Fibroblast of lung (primary cell): Measurements from ENCODE around the gene TYSND1. TPM values are rescaled to one million over a fixed set of nuclear protein-coding genes. Genes with fewer than 3 reads are reported as not detected.

ENCODE experiments used
- DNase-seq, 2 donors: peaks; one replicate each; pipeline versions ENCODE4 v3.0.0 to v3.0.0-alpha.2; 2010; ENCODE audit warnings: low read depth in 2 of 2
- H2AFZ ChIP-seq: 2 replicates; pipeline ENCODE4 v1.5.1; 2012; ENCODE audit warnings: low read length, control low read depth, inconsistent platforms
- H3K27ac ChIP-seq: 2 replicates; pipeline ENCODE4 v1.5.1; 2011; ENCODE audit warnings: low read length, control low read depth; ENCODE audit not compliant: insufficient read depth
- H3K27me3 ChIP-seq: 2 replicates; pipeline ENCODE4 v1.5.1; 2011; ENCODE audit warnings: mild to moderate bottlenecking, low read length; ENCODE audit not compliant: control insufficient read depth, insufficient read depth
- H3K36me3 ChIP-seq: 2 replicates; pipeline ENCODE4 v1.5.1; 2011; ENCODE audit warnings: low read length; ENCODE audit not compliant: control insufficient read depth, insufficient read depth
- H3K4me1 ChIP-seq: 2 replicates; pipeline ENCODE4 v1.5.1; 2011; ENCODE audit warnings: low read length; ENCODE audit not compliant: control insufficient read depth, insufficient read depth; ENCODE audit errors: extremely low read depth
- H3K4me2 ChIP-seq: 2 replicates; pipeline ENCODE4 v1.5.1; 2011; ENCODE audit warnings: low read length, control low read depth; ENCODE audit not compliant: insufficient read depth; ENCODE audit errors: extremely low read depth
- H3K4me3 ChIP-seq, 4 experiments: fragments of 200-600 bp in 1 of 4; sonication (generic) in 1 of 4; replicated peaks in 1 of 4; 2 replicates each; pipeline ENCODE4 v1.5.1; 2011 to 2016; ENCODE audit warnings: low read length in 4 of 4, low read depth in 3 of 4, mild to moderate bottlenecking in 3 of 4, control low read depth in 2 of 4, inconsistent platforms in 1 of 4, mixed read lengths in 1 of 4; ENCODE audit not compliant: insufficient read depth in 1 of 4; ENCODE audit errors: control extremely low read depth in 1 of 4
- H3K79me2 ChIP-seq: 2 replicates; pipeline ENCODE4 v1.5.1; 2012; ENCODE audit warnings: mild to moderate bottlenecking, low read length, inconsistent platforms; ENCODE audit not compliant: control insufficient read depth, insufficient read depth
- H3K9ac ChIP-seq: 2 replicates; pipeline ENCODE4 v1.5.1; 2011; ENCODE audit warnings: mild to moderate bottlenecking, low read length, control low read depth; ENCODE audit not compliant: insufficient read depth
- H3K9me3 ChIP-seq: 2 replicates; pipeline ENCODE4 v1.5.1; 2012; ENCODE audit warnings: low read depth, low read length; ENCODE audit not compliant: control insufficient read depth, insufficient read depth
- H4K20me1 ChIP-seq: 2 replicates; pipeline ENCODE4 v1.5.1; 2011; ENCODE audit warnings: low read length; ENCODE audit not compliant: control insufficient read depth, insufficient read depth; ENCODE audit errors: extremely low read depth
- CTCF ChIP-seq, 2 donors: IDR thresholded peaks in 1 of 2; conservative IDR thresholded peaks in 1 of 2; 1 replicate in 1 of 2; 2 replicates in 1 of 2; pipeline ENCODE4 v1.5.1; 2011 to 2012; ENCODE audit warnings: low read length in 2 of 2, control low read depth in 1 of 2, inconsistent platforms in 1 of 2, low read depth in 1 of 2, mild to moderate bottlenecking in 1 of 2
- EZH2 ChIP-seq: IDR thresholded peaks from 2 replicates; pipeline ENCODE4 v1.5.1; 2012; ENCODE audit warnings: low read length, control low read depth, mild to moderate bottlenecking; ENCODE audit errors: missing control alignments
- polyA plus RNA-seq, 2 donors: library from polyadenylated mRNA; depleted of rRNA in 1 of 2; stranded (reverse) in 1 of 2; unstranded in 1 of 2; fragments of >200 nt; gene quantifications; 2 replicates each; pipeline ENCODE4 v1.2.1, GENCODE V29; 2011 to 2012; ENCODE audit warnings: missing spikeins in 1 of 2
- total RNA-seq: library from RNA; depleted of rRNA; stranded (reverse); fragments of >200 nt; gene quantifications from 2 replicates; pipeline ENCODE4 v1.2.1, GENCODE V29; 2014

TYSND1 gene
- total and polyA plus RNA-seq, 2 donors (not counting 1 experiment from before 2014, with no cell fraction given) = 2.4 to 15.5 TPM

GRCh38 chr10:70192326-70192968 is 45.9 kb upstream of the TYSND1 start:
- Histone ChIP-seq H3K9me3 (no peaks in the 10 kb centered on the region), H3K27ac (peak overlapping the region; percentile 53), H3K79me2 (no peaks in the 10 kb centered on the region), H3K9ac (no peak overlapping the region), H3K27me3 (no peaks in the 10 kb centered on the region), H4K20me1 (no peaks in the 10 kb centered on the region), H2AFZ (no peak overlapping the region), H3K4me3 (no peak overlapping the region), H3K4me1 (peaks cover 29% of the 10 kb centered on the region), H3K36me3 (peaks cover 2% of the 10 kb centered on the region), H3K4me2 (peak overlapping the region; percentile 28)
- TF ChIP-seq CTCF (conservative IDR thresholded peaks at IDR 0.05 in 1 of 2, IDR thresholded peaks at IDR 0.05 in 1 of 2; ENCODE audit: low read depth in 1 of 2, low read length in 2 of 2) (no peak), EZH2 (no peak)
- DNase-seq = peak in 1 of 2 donors; percentile 82

GRCh38 chr10:70191972-70192305 is 45.4 kb upstream of the TYSND1 start:
- H3K4me2 ChIP-seq = peak overlapping the region; percentile 75
- H3K4me3 ChIP-seq = no peak overlapping the region
- peak; percentile 93 to 97 for DNase-seq
- no peaks in the 10 kb centered on the region for H4K20me1 ChIP-seq
- no peaks in the 10 kb centered on the region for H3K27me3 ChIP-seq
- peak overlapping the region; percentile 63 for H3K27ac ChIP-seq
- no peaks in the 10 kb centered on the region for H3K36me3 ChIP-seq
- H3K9ac ChIP-seq = no peak overlapping the region
- H2AFZ ChIP-seq = no peak overlapping the region
- peaks cover 29% of the 10 kb centered on the region for H3K4me1 ChIP-seq
- no peaks in the 10 kb centered on the region for H3K9me3 ChIP-seq
- TF ChIP-seq CTCF (conservative IDR thresholded peaks at IDR 0.05 in 1 of 2, IDR thresholded peaks at IDR 0.05 in 1 of 2; ENCODE audit: low read depth in 1 of 2, low read length in 2 of 2) (no peak), EZH2 (no peak)
- no peaks in the 10 kb centered on the region for H3K79me2 ChIP-seq

- H3K4me3 ChIP-seq = no peak overlapping the region
- no peaks in the 10 kb centered on the region for H3K36me3 ChIP-seq
- H3K4me1 ChIP-seq = peaks cover 29% of the 10 kb centered on the region
- no peaks in the 10 kb centered on the region for H3K9me3 ChIP-seq
- H3K9ac ChIP-seq = no peak overlapping the region
- H3K27me3 ChIP-seq = no peaks in the 10 kb centered on the region
- no peak overlapping the region for H2AFZ ChIP-seq
- DNase-seq = peak in 1 of 2 donors; percentile 48
- peak overlapping the region; percentile 63 for H3K27ac ChIP-seq
- no peak for TF ChIP-seq EZH2
- no peak for TF ChIP-seq CTCF (conservative IDR thresholded peaks at IDR 0.05 in 1 of 2, IDR thresholded peaks at IDR 0.05 in 1 of 2; ENCODE audit: low read depth in 1 of 2, low read length in 2 of 2)
- no peaks in the 10 kb centered on the region for H3K79me2 ChIP-seq
- peak overlapping the region; percentile 75 for H3K4me2 ChIP-seq
- H4K20me1 ChIP-seq = no peaks in the 10 kb centered on the region
These were observed 44.9 kb upstream of the TYSND1 start for GRCh38 chr10:70191161-70191971.
